Activated naive CD4-positive, alpha-beta T cell treated with anti-CD3 and anti-CD28 coated beads, Interleukin-2, amount 50 U/mL, for 24 hours (primary cell): ENCODE data around the gene IL4I1.

Experiments used
- H3K27ac Mint-ChIP-seq: one replicate; pipeline ENCODE4 v1.8.0; 2021; ENCODE audit warnings: mild to moderate bottlenecking, mixed read lengths
- H3K27me3 Mint-ChIP-seq: one replicate; pipeline ENCODE4 v1.8.0; 2021; ENCODE audit warnings: mixed read lengths
- H3K36me3 Mint-ChIP-seq: one replicate; pipeline ENCODE4 v1.8.0; 2021; ENCODE audit warnings: mixed read lengths
- H3K4me1 Mint-ChIP-seq: one replicate; pipeline ENCODE4 v1.8.0; 2021; ENCODE audit warnings: mixed read lengths
- H3K4me3 Mint-ChIP-seq: one replicate; pipeline ENCODE4 v1.8.0; 2021; ENCODE audit warnings: mild to moderate bottlenecking, mixed read lengths
- H3K9me3 Mint-ChIP-seq: one replicate; pipeline ENCODE4 v1.8.0; 2021; ENCODE audit warnings: mixed read lengths

The IL4I1 gene

DNA sequence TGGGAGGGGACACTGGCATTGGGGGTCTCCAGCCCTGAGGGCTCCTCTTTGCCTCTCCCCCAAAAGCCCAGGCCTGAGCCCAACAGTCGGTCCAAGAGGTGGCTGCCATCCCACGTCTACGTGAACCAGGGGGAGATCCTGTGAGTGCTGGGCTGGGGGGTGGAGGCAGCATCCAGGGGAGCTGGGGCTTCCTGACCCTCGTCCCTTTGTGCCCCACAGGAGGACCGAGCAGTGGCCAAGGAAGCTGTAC lies 38.9 kb downstream of the IL4I1 start:
- no peak overlapping the region for H3K4me3 Mint-ChIP-seq

DNA sequence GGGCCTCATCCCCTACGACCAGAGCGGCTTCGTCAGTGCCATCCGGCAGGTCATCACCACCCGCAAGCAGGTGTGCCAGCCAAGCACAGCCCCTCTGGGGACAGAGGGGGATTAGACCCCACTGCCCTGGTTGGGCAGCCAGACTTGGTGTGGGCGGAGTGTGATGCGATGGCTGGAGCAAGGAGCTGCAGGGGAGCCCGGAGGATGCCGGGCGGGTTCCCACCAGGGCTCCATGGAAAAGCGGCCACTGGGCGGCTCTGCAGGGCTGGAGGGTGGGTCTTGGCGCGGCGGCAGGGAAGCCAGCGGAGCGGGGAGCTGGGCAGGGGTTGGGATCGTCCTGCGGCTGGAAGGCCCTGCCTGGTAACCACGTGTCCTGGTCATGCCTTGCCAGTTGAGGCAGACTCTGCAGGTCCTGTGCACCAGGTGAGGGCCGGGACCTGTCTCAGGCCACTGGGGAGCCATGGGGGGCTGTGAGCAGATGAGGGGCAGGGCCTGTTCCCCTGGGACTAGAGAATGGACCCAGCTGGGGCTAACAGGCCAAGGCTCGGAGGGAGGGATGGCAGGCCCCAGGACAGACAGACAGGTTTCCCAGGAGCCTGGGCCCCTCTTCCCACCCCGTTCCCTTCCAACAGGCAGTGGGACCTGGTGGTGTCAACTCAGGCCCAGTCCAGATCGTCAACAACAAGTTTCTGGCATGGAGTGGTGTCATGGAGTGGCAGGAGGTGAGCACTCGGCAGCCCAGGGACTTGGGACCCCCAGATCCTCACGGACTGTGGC lies 39.4 kb downstream of the IL4I1 start:
- no peaks in the 10 kb centered on the region for H3K9me3 Mint-ChIP-seq

More for the DNA sequence above, 38.9 kb downstream of the IL4I1 start:
- Mint-ChIP-seq H3K27me3 (no peaks in the 10 kb centered on the region), H3K27ac (no peak overlapping the region), H3K36me3 (no peaks in the 10 kb centered on the region), H3K4me1 (peaks cover 10% of the 10 kb centered on the region), H3K9me3 (no peaks in the 10 kb centered on the region)

DNA sequence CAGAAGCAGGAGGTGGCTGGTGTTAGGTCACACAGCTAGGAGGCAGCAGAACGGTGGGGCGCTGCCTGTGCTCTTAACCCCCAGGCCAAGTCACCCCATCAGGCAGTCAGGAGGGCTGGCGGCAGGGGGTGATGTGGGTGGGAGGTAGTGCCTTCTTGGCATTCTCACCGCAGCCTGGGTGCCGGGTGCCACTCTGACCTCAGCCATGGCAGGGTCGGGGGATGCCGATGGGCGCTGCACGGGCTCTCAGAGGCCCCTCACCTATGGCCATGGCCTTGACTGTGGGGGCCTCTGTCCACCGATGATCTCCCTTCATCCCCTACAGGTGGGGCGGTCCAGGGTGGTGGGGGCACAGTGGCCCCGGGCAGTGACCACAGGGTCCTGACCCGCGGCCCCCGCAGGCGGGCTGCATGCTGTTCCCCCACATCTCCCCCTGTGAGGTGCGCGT lies 40.1 kb downstream of the IL4I1 start:
- no peaks in the 10 kb centered on the region for H3K9me3 Mint-ChIP-seq
- H3K4me3 Mint-ChIP-seq: no peak overlapping the region
- H3K27ac Mint-ChIP-seq: no peak overlapping the region
- H3K27me3 Mint-ChIP-seq: no peaks in the 10 kb centered on the region
- H3K4me1 Mint-ChIP-seq: peaks cover 19% of the 10 kb centered on the region
- no peaks in the 10 kb centered on the region for H3K36me3 Mint-ChIP-seq

More for the DNA sequence above, 39.4 kb downstream of the IL4I1 start:
- H3K4me3 Mint-ChIP-seq: no peak overlapping the region
- peaks cover 15% of the 10 kb centered on the region for H3K4me1 Mint-ChIP-seq
- H3K36me3 Mint-ChIP-seq: no peaks in the 10 kb centered on the region
- H3K27me3 Mint-ChIP-seq: no peaks in the 10 kb centered on the region
- no peak overlapping the region for H3K27ac Mint-ChIP-seq

DNA sequence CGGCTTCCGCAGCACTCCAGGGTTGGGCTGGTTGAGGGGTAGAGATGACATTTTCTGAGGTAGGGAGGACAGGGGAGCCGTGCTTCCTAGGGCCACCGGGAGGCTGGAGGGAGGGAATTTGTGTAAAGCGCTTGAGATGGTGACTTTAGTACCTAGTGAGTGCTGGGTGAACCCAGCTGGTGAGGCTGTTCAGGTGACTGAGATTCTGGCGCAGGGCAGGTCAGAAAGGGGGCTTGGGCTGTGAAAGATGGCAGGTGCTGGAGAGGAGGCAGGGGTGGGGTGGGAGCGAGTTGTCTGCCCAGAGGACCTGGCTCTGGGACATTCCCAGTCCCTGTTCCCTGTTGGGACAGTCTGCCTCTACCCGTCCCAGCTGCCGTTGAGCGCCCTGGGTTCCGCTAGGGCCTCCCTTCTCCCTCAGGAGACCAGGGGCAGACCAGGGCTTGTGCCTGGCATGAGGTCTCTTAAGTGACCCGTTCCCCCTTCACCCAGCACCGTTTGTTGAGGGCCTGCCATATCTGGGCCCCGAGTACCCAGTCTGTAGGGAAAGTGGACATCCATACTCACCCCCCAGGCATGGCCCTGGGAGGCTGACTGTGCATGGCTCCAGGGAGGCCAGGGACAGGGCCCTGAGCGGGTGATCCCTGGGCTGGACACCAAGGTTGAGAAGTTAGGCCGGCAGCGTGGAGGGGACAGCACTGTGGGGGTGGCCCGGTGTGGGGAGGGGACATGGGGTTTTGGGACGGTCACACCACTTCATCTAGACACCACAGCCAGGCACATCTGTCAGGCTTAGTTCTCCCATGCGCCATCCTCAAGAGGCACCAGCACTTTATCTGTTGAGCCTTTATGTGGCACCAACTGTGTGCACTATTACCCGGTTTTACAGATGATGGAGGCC lies 40.8 kb downstream of the IL4I1 start:
- Mint-ChIP-seq H3K27ac (peak overlapping the region; percentile 41), H3K9me3 (no peaks in the 10 kb centered on the region), H3K4me1 (peaks cover 19% of the 10 kb centered on the region), H3K27me3 (no peaks in the 10 kb centered on the region), H3K36me3 (no peaks in the 10 kb centered on the region), H3K4me3 (no peak overlapping the region)

DNA sequence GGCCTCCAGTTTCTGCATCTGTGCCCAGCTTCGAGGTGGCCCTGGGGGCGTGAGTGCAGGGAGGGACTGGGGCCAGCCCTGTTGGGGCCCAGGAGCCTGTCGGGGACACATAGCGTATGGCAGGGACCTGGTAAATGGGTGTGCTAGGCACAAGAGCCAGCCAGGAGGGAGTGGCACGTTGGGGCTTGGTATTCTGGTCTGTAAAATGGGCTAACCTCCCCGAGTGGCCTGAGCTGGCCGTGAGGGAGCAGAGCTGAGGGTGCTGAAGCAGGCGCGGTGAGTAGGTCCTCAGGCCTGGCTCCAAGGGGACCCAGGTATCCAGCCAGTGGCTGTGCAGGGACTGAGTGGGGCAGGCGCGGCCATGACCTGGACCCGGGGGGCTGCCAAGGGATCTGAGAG lies 41.4 kb downstream of the IL4I1 start:
- H3K27ac Mint-ChIP-seq: peak overlapping the region; percentile 30
- H3K4me3 Mint-ChIP-seq: no peak overlapping the region
- no peaks in the 10 kb centered on the region for H3K36me3 Mint-ChIP-seq
- H3K4me1 Mint-ChIP-seq: peaks cover 19% of the 10 kb centered on the region
- H3K9me3 Mint-ChIP-seq: no peaks in the 10 kb centered on the region
- no peaks in the 10 kb centered on the region for H3K27me3 Mint-ChIP-seq

DNA sequence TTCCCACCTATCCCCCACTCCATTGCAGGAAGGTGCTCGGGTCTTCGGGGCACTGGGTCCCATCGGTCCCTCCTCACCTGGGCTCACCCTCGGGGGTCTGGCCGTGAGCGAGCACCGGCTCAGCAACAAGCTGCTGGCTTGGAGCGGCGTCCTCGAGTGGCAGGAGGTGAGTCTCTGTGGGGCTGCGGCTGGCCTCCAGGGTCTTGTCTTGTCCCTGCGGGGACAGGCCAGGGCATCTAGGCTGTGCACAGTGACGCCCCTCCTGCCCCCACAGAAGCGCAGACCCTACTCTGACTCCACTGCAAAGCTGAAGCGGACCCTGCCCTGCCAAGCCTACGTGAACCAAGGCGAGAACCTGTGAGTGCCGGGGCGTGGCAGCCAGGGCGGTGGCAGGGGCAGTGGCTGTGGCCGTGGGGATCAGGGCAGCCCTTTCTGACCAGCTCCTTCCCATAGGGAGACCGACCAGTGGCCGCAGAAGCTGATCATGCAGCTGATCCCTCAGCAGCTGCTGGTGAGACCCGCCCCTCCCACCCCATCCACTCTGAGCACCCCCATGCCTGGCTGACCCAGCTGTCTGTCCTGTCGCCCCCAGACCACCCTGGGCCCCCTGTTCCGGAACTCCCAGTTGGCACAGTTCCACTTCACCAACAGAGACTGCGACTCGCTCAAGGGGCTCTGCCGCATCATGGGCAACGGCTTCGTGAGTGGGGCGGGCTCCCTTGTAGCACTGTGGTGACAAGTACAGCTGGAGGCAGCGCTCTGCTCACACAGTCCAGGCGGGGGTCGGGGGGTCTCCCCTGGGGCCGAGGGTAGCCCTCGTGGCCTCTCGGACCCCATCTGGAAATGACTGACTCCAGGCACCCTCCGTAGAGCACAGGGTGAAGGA lies 42.1 kb downstream of the IL4I1 start:
- peak overlapping the region; percentile 30 for H3K27ac Mint-ChIP-seq
- peaks cover 26% of the 10 kb centered on the region for H3K4me1 Mint-ChIP-seq
- no peaks in the 10 kb centered on the region for H3K27me3 Mint-ChIP-seq
- H3K36me3 Mint-ChIP-seq: no peaks in the 10 kb centered on the region
- no peak overlapping the region for H3K4me3 Mint-ChIP-seq
- H3K9me3 Mint-ChIP-seq: no peaks in the 10 kb centered on the region

DNA sequence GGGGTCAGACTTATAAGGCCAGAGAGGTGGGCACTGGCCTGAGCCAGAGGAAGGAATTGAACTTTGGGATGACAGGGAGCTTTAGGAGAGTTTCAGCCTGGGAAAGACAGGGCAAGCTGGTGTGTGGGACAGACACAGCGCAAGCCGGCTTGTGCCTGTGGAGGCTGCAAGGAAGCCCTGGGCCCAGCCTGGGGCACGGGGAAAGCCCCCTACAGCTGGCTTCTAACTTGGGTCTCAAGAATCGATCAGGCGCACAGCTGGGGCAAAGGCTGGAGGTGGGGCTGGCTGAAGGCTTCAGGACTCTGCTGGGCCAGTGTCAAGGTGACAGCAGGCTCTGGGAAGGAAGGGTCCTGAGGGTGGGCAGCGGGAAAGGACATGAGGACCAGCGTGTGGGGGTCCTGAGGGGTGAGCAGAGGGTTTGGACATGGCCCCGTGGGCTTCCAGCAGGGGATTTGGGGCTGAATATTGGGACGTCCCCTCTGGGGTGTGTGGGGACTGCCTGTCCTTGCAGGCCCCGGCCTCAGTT lies 42.8 kb downstream of the IL4I1 start:
- peak overlapping the region; percentile 11 for H3K4me3 Mint-ChIP-seq
- peaks cover 30% of the 10 kb centered on the region for H3K4me1 Mint-ChIP-seq

DNA sequence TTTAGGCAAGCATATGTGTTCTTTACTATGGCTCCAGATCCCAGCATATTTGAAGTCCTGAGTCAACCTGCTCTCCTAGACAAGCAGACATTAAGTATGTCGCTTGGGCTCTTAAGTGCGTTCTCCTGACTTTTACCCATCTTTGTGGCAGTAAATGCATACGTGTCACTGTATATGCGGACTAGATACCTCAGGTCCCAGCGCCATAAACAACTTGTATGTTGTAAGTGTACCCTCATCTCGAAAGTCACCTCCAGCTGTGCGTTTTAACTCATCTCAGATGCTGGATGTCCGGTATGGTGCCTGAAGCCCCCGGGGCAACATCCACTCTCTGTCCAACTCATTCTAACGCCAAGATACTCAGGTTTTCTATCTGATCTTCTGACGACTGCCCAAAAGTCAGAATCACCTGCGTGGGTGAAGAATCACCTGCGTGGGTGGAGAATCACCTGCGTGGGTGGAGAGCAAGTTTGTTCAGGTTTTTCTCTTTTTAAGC lies 44.0 kb downstream of the IL4I1 start:
- Mint-ChIP-seq H3K27ac (peak overlapping the region; percentile 79), H3K9me3 (peaks cover 5% of the 10 kb centered on the region), H3K4me1 (peaks cover 39% of the 10 kb centered on the region), H3K4me3 (peak overlapping the region; percentile 87), H3K27me3 (no peaks in the 10 kb centered on the region), H3K36me3 (no peaks in the 10 kb centered on the region)

More for the DNA sequence above, 42.8 kb downstream of the IL4I1 start:
- Mint-ChIP-seq H3K36me3 (no peaks in the 10 kb centered on the region), H3K9me3 (peaks cover 4% of the 10 kb centered on the region), H3K27me3 (no peaks in the 10 kb centered on the region), H3K27ac (no peak overlapping the region)

DNA sequence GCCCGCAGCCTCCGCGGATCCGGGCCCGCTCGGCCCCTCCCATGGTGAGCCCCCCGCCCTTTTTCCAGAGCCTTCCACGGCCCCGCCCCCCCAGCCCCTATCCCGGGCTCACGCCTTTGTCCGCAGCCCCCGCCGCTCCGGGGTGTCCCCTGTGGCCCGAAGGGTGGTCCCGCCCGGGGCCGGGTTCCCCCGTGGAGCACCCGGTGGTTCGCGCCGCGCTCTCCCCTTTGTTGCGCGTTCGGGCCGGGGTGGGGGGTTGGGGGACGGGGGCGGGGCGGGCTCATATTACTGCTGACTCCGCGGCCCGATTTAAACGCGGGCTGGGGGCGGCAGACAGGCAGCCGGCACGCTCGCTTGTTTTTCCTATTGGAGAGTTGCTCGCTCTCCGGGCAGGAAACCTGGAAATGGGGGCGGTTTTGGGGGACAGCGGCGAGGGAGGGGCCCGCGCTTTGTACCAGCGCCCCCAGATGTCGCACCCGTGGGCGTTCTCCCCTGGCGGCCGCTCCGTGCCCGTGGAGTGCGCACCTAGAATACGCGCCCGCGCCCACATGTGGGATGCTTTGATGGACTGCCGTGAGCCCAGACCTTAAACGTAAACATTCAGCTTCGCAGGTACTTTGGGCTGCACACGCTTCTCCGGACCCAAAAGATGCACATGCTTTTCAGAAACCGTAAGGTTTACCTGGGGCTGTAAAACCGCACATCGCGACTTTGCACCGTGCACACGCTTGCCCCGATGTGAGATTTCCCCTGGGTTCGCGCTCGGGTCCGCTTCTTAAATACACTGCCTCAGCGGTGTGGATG lies 45.0 kb downstream of the IL4I1 start:
- Mint-ChIP-seq H3K27me3 (no peaks in the 10 kb centered on the region), H3K36me3 (no peaks in the 10 kb centered on the region), H3K27ac (peak overlapping the region; percentile 79)

DNA sequence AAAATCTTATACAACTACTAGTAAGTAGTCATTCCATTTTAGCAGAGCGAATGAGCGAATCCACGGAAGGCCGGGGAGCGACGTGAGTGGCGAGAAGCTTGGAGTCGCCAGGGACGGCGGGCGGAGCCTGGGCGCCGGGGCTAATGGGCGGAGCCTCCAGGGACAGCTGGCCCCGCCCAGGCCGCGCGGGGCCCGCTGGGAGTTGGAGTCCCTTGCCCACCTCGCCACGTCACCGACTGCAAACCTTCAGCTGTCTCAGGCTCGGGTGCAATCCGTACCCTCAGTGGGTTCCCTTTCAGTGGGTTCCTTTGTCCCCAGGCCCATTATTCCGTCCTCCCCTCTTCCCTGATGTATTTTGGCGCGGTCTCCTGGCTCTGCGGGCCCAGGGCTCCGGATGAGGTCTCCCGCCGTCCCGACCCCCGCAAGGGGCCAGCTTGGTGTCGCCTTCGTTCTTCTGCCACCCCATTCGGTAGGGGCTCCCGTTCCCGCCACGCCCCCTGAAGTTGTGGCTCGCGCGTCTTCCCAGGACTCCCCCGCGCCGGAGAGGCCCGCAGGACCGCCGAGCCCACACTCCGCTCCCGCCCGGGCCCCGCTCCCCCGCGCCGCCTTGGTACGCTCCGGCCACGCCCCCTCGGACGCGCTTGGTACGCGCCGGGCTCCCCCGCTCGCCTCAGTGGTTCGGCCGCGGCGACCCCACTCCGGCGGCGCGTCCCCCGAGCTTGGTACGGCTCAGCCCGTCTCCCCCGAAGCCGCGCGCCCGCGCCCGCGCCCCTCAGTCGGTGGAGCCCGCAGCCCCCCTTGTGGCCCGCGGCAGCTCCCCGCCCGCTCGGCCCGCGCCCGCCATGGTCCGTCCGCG lies 46.0 kb downstream of the IL4I1 start, which contains the start of gene PTOV1:
PTOV1 (plus strand) TSS at position 673 of the 856 bp plus-strand sequence.
- H3K4me1 Mint-ChIP-seq: peaks cover 39% of the 10 kb centered on the region
- no peaks in the 10 kb centered on the region for H3K36me3 Mint-ChIP-seq
- peaks cover 5% of the 10 kb centered on the region for H3K9me3 Mint-ChIP-seq
- H3K4me3 Mint-ChIP-seq: peak within 1 kb of the TSS; percentile 90
- H3K27me3 Mint-ChIP-seq: no peaks in the 10 kb centered on the region
- H3K27ac Mint-ChIP-seq: peak within 1 kb of the TSS; percentile 93

More for the DNA sequence above, 45.0 kb downstream of the IL4I1 start:
- H3K4me1 Mint-ChIP-seq: peaks cover 39% of the 10 kb centered on the region
- peak overlapping the region; percentile 87 for H3K4me3 Mint-ChIP-seq
- peaks cover 5% of the 10 kb centered on the region for H3K9me3 Mint-ChIP-seq

DNA sequence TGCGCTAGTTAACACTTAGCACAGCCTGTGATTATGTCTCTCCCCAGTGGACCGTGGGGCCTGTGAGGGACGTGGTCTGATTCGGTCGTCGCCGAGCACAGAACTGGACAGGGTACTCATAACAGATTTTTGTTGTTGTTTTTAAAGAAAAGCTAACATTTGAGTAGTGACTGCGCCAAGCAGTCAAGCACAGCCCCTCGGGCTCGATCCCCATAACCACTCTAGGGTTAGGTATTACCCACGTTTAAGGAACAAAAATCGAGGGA lies 46.5 kb downstream of the IL4I1 start:
- H3K27ac Mint-ChIP-seq: peak overlapping the region; percentile 93
- peaks cover 39% of the 10 kb centered on the region for H3K4me1 Mint-ChIP-seq
- peaks cover 5% of the 10 kb centered on the region for H3K9me3 Mint-ChIP-seq
- H3K27me3 Mint-ChIP-seq: no peaks in the 10 kb centered on the region
- H3K4me3 Mint-ChIP-seq: peak overlapping the region; percentile 90
- no peaks in the 10 kb centered on the region for H3K36me3 Mint-ChIP-seq

DNA sequence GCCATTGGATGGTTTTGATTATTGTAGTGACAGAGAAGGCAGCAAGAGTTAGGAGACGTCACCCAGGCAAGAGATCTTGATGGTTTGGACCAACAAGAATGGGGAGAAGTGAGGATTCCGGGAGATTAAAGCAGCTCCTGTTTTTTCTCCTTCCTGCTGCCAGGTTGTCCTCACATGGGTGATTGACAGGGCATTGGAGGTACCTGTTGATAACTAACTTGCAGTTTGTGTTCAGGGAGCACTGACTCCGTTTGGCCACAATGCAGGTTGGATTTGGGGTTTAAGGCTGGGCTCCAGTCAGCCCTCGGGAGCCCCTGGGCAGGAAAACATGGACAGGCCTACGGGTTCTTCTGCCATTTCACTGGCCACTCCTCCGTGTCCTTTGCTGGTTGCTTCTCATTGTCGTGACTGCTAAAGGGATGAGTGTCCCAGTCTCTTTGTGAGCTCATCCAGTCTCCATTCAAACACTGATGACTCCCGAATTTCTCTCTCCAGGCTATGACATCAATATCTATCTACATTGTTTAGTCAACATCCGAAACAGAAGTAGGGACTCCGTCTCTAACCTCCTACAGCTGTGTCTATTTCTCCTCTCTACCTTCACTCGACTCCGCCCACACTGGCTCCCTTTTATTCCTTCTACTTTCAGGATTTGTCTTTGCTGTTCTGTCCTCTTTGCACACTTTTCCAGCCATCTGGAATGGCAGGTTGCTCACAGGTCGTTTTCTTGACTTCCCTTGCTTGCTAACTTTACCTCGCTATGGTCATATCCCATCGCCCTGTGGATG lies 47.1 kb downstream of the IL4I1 start:
- Mint-ChIP-seq H3K36me3 (no peaks in the 10 kb centered on the region), H3K4me1 (peaks cover 39% of the 10 kb centered on the region), H3K27me3 (no peaks in the 10 kb centered on the region), H3K27ac (peak overlapping the region; percentile 87), H3K9me3 (peaks cover 5% of the 10 kb centered on the region), H3K4me3 (peak overlapping the region; percentile 90)

DNA sequence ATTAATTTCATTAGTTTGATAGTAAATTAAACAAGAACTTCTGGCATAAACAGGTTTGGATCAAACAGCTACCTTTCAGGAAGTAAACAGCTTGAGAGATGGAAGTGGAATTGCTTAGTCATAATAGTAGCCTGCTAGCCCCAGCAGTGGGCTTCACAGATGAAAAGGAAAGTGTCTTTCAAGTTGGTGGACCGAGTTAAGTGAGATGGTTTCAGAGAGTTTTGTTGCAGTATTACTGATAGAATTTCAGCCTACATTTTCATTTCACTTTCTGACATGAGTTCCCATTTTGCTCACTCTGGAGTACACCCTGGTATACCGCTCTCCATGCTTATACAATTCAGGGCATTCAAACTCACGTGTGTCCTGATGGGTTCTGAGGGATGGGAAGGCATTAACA lies 47.7 kb downstream of the IL4I1 start:
- Mint-ChIP-seq H3K4me1 (peaks cover 39% of the 10 kb centered on the region), H3K27me3 (no peaks in the 10 kb centered on the region), H3K27ac (peak overlapping the region; percentile 87), H3K36me3 (no peaks in the 10 kb centered on the region), H3K9me3 (peaks cover 5% of the 10 kb centered on the region), H3K4me3 (peak overlapping the region; percentile 68)
